Fibroblast of lung (primary cell): Measurements from ENCODE around the gene NOM1. TPM values are rescaled to one million over a fixed set of nuclear protein-coding genes. Genes with fewer than 3 reads are reported as not detected.

Experiments used
- DNase-seq, 2 donors: peaks; one replicate each; pipeline versions ENCODE4 v3.0.0 to v3.0.0-alpha.2; 2010; ENCODE audit warnings: low read depth in 2 of 2
- H2AFZ ChIP-seq: 2 replicates; pipeline ENCODE4 v1.5.1; 2012; ENCODE audit warnings: low read length, control low read depth, inconsistent platforms
- H3K27ac ChIP-seq: 2 replicates; pipeline ENCODE4 v1.5.1; 2011; ENCODE audit warnings: low read length, control low read depth; ENCODE audit not compliant: insufficient read depth
- H3K27me3 ChIP-seq: 2 replicates; pipeline ENCODE4 v1.5.1; 2011; ENCODE audit warnings: mild to moderate bottlenecking, low read length; ENCODE audit not compliant: control insufficient read depth, insufficient read depth
- H3K36me3 ChIP-seq: 2 replicates; pipeline ENCODE4 v1.5.1; 2011; ENCODE audit warnings: low read length; ENCODE audit not compliant: control insufficient read depth, insufficient read depth
- H3K4me1 ChIP-seq: 2 replicates; pipeline ENCODE4 v1.5.1; 2011; ENCODE audit warnings: low read length; ENCODE audit not compliant: control insufficient read depth, insufficient read depth; ENCODE audit errors: extremely low read depth
- H3K4me2 ChIP-seq: 2 replicates; pipeline ENCODE4 v1.5.1; 2011; ENCODE audit warnings: low read length, control low read depth; ENCODE audit not compliant: insufficient read depth; ENCODE audit errors: extremely low read depth
- H3K4me3 ChIP-seq, 4 experiments: fragments of 200-600 bp in 1 of 4; sonication (generic) in 1 of 4; replicated peaks in 1 of 4; 2 replicates each; pipeline ENCODE4 v1.5.1; 2011 to 2016; ENCODE audit warnings: low read length in 4 of 4, low read depth in 3 of 4, mild to moderate bottlenecking in 3 of 4, control low read depth in 2 of 4, inconsistent platforms in 1 of 4, mixed read lengths in 1 of 4; ENCODE audit not compliant: insufficient read depth in 1 of 4; ENCODE audit errors: control extremely low read depth in 1 of 4
- H3K79me2 ChIP-seq: 2 replicates; pipeline ENCODE4 v1.5.1; 2012; ENCODE audit warnings: mild to moderate bottlenecking, low read length, inconsistent platforms; ENCODE audit not compliant: control insufficient read depth, insufficient read depth
- H3K9ac ChIP-seq: 2 replicates; pipeline ENCODE4 v1.5.1; 2011; ENCODE audit warnings: mild to moderate bottlenecking, low read length, control low read depth; ENCODE audit not compliant: insufficient read depth
- H3K9me3 ChIP-seq: 2 replicates; pipeline ENCODE4 v1.5.1; 2012; ENCODE audit warnings: low read depth, low read length; ENCODE audit not compliant: control insufficient read depth, insufficient read depth
- H4K20me1 ChIP-seq: 2 replicates; pipeline ENCODE4 v1.5.1; 2011; ENCODE audit warnings: low read length; ENCODE audit not compliant: control insufficient read depth, insufficient read depth; ENCODE audit errors: extremely low read depth
- CTCF ChIP-seq, 2 donors: IDR thresholded peaks in 1 of 2; conservative IDR thresholded peaks in 1 of 2; 1 replicate in 1 of 2; 2 replicates in 1 of 2; pipeline ENCODE4 v1.5.1; 2011 to 2012; ENCODE audit warnings: low read length in 2 of 2, control low read depth in 1 of 2, inconsistent platforms in 1 of 2, low read depth in 1 of 2, mild to moderate bottlenecking in 1 of 2
- EZH2 ChIP-seq: IDR thresholded peaks from 2 replicates; pipeline ENCODE4 v1.5.1; 2012; ENCODE audit warnings: low read length, control low read depth, mild to moderate bottlenecking; ENCODE audit errors: missing control alignments
- polyA plus RNA-seq, 2 donors: library from polyadenylated mRNA; depleted of rRNA in 1 of 2; stranded (reverse) in 1 of 2; unstranded in 1 of 2; fragments of >200 nt; gene quantifications; 2 replicates each; pipeline ENCODE4 v1.2.1, GENCODE V29; 2011 to 2012; ENCODE audit warnings: missing spikeins in 1 of 2
- total RNA-seq: library from RNA; depleted of rRNA; stranded (reverse); fragments of >200 nt; gene quantifications from 2 replicates; pipeline ENCODE4 v1.2.1, GENCODE V29; 2014

NOM1 gene
- total and polyA plus RNA-seq, 2 donors (not counting 1 experiment from before 2014, with no cell fraction given): 5.6 to 13.9 TPM

GRCh38 chr7:156943091-156944041 is 6.1 kb upstream of the NOM1 start:
- H3K4me1 ChIP-seq: no peaks in the 10 kb centered on the region
- no peak overlapping the region for H2AFZ ChIP-seq
- H3K79me2 ChIP-seq: no peaks in the 10 kb centered on the region
- H3K4me3 ChIP-seq: no peak overlapping the region
- no peaks in the 10 kb centered on the region for H3K36me3 ChIP-seq
- no peak for DNase-seq
- H3K27me3 ChIP-seq: peaks cover 11% of the 10 kb centered on the region
- H3K27ac ChIP-seq: no peak overlapping the region
- peak overlapping the region; percentile 13 for H3K4me2 ChIP-seq
- H3K9ac ChIP-seq: no peak overlapping the region
- TF ChIP-seq CTCF (conservative IDR thresholded peaks at IDR 0.05 in 1 of 2, IDR thresholded peaks at IDR 0.05 in 1 of 2; ENCODE audit: low read depth in 1 of 2, low read length in 2 of 2): no peak
- no peak for TF ChIP-seq EZH2
- H3K9me3 ChIP-seq: no peaks in the 10 kb centered on the region
- no peaks in the 10 kb centered on the region for H4K20me1 ChIP-seq

GRCh38 chr7:156944876-156945275 is 4.6 kb upstream of the NOM1 start:
- Histone ChIP-seq H4K20me1 (no peaks in the 10 kb centered on the region), H2AFZ (no peak overlapping the region), H3K9me3 (no peaks in the 10 kb centered on the region), H3K9ac (no peak overlapping the region), H3K27me3 (peaks cover 11% of the 10 kb centered on the region), H3K4me2 (no peak overlapping the region), H3K27ac (no peak overlapping the region), H3K79me2 (peaks cover 3% of the 10 kb centered on the region), H3K4me1 (peaks cover 2% of the 10 kb centered on the region), H3K36me3 (no peaks in the 10 kb centered on the region), H3K4me3 (no peak overlapping the region)
- TF ChIP-seq EZH2: no peak
- no peak for DNase-seq

GRCh38 chr7:156947120-156947843 is 2.2 kb upstream of the NOM1 start:
- no peak overlapping the region for H3K4me2 ChIP-seq
- TF ChIP-seq EZH2 (no peak), CTCF (conservative IDR thresholded peaks at IDR 0.05 in 1 of 2, IDR thresholded peaks at IDR 0.05 in 1 of 2; ENCODE audit: low read depth in 1 of 2, low read length in 2 of 2) (no peak)
- no peak overlapping the region for H3K27ac ChIP-seq
- H2AFZ ChIP-seq: no peak overlapping the region
- H3K27me3 ChIP-seq: peaks cover 11% of the 10 kb centered on the region
- DNase-seq: no peak
- H4K20me1 ChIP-seq: no peaks in the 10 kb centered on the region
- no peaks in the 10 kb centered on the region for H3K9me3 ChIP-seq
- H3K4me1 ChIP-seq: peaks cover 2% of the 10 kb centered on the region
- H3K36me3 ChIP-seq: no peaks in the 10 kb centered on the region
- H3K4me3 ChIP-seq: no peak overlapping the region
- H3K9ac ChIP-seq: no peak overlapping the region
- H3K79me2 ChIP-seq: peaks cover 25% of the 10 kb centered on the region
